Measurements from ENCODE around the gene LRRC51. TPM values are rescaled to one million over a fixed set of nuclear protein-coding genes. Genes with fewer than 3 reads are reported as not detected.
A peak's percentile ranks its signal among the peaks of the same experiment; 100 is the strongest.

The LRRC51 gene, protein sequence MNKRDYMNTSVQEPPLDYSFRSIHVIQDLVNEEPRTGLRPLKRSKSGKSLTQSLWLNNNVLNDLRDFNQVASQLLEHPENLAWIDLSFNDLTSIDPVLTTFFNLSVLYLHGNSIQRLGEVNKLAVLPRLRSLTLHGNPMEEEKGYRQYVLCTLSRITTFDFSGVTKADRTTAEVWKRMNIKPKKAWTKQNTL
- total RNA-seq: 0.63 TPM

DNA sequence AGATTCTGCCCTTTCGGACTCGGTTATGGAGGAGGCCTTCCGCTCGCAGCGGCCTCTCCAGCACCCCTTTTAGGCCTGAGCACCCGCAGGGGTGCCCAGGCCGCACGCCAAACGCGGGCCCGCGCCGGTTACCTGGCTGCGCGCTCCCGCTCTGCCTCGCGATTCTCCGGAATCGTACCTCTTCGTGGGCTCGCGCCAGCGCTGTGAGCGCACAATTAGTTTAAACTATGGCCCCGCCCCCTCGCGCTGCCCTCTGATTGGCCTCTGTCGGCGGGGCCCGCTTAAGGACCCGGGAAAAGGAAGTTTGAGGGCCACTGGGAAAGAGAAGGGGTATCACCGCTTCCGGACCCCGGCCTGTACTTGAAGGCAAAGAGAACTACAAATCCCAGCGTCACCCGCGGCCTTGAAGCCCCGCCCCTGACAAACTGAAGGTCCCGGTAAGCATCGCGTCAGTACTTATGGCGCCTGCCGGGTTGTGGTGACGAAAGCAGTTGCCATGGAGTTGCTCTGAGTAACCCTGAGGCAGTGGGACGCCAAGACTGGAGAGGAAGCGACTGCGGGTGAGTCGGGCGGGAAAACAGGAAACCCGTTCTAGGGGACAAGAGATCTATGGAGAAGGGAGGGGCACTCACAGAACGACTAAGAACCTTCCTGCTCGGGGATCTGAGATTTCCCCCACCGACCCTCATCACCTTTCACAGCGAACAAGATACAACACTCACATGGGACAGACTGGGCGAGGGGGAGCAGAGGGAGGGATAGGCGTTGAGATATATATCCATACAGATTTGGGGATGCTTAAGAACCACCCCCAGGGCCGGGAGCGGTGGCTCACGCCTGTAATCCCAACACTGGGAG lies at the start of gene LRRC51, which contains the start of gene NUMA1:
TSS of gene LRRC51 (plus strand) at position 525 of the 858 bp plus-strand sequence. CDS start 8,234 bp downstream, outside the sequence.
TSS of gene NUMA1 (minus strand) at position 217 of the 858 bp plus-strand sequence. CDS start 44,599 bp downstream, outside the sequence.
- H3K9me3 ChIP-seq (ENCODE audit: low read depth, low read length): no peaks in the 10 kb centered on the region
- peak within 1 kb of the TSS; percentile 48 for H3K4me3 ChIP-seq (ENCODE audit: low read length)
- no peaks in the 10 kb centered on the region for H3K27me3 ChIP-seq (ENCODE audit: insufficient read depth, low read length)
- peaks cover 47% of the 10 kb centered on the region for H3K4me1 ChIP-seq (ENCODE audit: insufficient read depth, low read length)

DNA sequence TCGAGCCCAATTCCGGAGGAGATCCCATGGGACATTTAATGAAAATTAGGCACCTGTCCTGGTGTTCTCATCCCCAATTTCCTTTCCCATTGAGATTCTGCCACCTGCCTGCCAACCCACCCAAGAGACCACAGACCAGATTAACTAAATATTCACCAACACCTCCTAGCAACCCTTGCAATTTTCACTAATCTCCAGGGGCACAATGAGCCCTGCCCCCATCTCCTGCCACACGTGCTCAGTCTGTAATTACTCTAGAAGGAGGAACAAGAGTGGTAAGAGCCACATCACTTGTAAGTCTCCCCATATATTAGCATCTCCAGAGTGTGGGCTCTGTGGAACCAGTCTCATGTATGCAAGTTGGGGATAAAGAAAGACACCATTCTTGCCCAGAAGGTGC lies 44.0 kb upstream of the LRRC51 start:
- no peaks in the 10 kb centered on the region for H3K27me3 ChIP-seq (ENCODE audit: insufficient read depth, low read length)
- no peak overlapping the region for H3K4me3 ChIP-seq (ENCODE audit: low read length)
- no peaks in the 10 kb centered on the region for H3K9me3 ChIP-seq (ENCODE audit: low read depth, low read length)
- H3K4me1 ChIP-seq (ENCODE audit: insufficient read depth, low read length): peaks cover 56% of the 10 kb centered on the region

DNA sequence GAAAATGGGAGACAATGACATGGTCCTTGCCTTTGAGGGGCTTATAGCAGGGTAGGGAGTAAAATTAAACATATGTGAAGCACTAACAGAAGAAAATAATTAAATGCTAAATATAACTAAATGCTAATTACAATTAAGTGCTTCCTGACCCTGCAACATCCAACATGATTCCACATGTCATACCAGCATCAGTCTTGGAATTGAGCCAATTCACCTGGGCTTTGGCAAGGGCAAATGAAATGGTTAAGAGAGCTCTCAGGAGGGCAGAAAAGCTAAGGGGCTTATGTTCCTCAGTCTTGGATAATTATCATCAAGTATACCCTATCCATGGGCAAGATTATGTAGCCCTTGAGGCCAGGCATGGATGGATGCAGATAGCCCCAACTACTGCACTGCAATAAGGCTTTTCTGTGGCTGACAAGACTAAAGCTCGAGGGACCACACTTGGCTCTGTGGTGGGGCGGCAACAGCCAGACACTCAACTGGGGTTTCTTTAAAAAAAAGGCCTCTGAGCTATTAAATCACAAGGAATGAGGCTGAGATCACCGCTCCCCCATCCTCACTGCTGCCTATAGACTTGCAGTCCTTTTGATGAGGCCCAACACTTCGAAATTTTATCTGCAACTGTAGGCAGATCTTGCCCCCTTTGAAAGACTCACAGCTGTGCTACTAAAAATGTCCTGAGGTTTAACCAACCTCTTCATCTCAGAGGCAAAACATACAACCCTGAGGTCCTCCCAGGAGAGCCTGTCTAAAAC lies 42.9 kb upstream of the LRRC51 start:
- Histone ChIP-seq H3K4me1 (ENCODE audit: insufficient read depth, low read length) (peaks cover 58% of the 10 kb centered on the region), H3K9me3 (ENCODE audit: low read depth, low read length) (no peaks in the 10 kb centered on the region), H3K4me3 (ENCODE audit: low read length) (no peak overlapping the region), H3K27me3 (ENCODE audit: insufficient read depth, low read length) (no peaks in the 10 kb centered on the region)

DNA sequence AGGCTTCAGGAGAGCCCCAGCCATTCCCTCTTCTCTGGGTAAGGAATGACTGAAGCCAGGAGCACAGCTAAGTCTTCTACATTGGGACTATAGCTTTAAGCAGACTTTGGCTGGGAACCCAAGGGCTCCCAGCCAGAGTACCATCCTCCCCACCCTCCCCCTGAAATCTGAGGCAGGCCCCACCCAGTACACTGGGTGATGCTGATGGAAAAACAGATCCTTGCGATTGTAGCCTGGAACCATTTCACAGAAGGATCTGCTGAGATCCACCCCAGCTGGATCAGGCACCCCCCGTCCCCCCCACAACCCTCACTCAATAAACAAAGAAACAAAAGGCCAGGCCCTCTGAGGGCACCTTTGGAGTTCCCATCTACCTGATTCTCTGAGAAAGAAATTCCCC lies 42.2 kb upstream of the LRRC51 start:
- H3K4me3 ChIP-seq (ENCODE audit: low read length): no peak overlapping the region
- H3K4me1 ChIP-seq (ENCODE audit: insufficient read depth, low read length): peaks cover 60% of the 10 kb centered on the region
- no peaks in the 10 kb centered on the region for H3K9me3 ChIP-seq (ENCODE audit: low read depth, low read length)
- no peaks in the 10 kb centered on the region for H3K27me3 ChIP-seq (ENCODE audit: insufficient read depth, low read length)

DNA sequence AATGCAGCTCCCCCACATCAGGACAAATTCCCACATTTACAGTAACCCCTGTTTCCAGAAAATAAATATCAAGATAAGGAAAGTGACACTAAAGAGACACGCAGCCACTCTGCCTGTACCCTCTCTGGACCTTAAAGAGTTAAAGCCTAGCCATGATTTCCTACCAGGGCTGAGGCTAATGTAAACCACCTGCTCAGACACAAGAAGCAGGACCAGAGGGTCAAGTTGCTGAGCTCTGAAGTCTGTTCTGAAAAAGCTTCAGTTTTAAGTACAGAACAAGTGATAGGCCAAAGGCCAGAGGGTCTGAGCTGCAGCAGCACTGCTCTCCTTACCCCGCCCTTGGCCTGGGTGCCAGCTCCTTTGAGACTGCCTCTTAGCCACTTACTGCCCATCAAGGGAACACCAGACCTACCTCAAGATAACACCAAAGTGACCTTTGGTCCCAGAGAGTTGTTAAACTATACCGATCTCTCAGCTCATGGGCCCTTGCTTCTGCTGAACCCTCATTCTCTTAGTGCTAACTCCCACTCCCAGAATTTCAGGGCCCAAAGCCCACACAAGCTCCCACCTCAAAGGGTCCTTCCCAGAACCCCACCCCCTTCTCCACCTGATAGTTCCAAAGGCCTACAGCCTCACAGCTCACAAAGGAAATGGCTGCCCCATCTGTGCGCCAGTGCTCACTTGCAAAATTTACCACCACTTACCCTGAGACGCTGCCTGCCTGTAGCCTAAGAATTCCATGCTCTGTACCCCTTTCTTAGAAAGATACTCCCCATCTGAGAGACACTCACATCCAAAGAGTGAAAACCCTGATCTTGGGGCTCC lies 41.4 kb upstream of the LRRC51 start:
- peaks cover 60% of the 10 kb centered on the region for H3K4me1 ChIP-seq (ENCODE audit: insufficient read depth, low read length)
- no peaks in the 10 kb centered on the region for H3K27me3 ChIP-seq (ENCODE audit: insufficient read depth, low read length)
- H3K4me3 ChIP-seq (ENCODE audit: low read length): peak overlapping the region; percentile 71
- H3K9me3 ChIP-seq (ENCODE audit: low read depth, low read length): no peaks in the 10 kb centered on the region

DNA sequence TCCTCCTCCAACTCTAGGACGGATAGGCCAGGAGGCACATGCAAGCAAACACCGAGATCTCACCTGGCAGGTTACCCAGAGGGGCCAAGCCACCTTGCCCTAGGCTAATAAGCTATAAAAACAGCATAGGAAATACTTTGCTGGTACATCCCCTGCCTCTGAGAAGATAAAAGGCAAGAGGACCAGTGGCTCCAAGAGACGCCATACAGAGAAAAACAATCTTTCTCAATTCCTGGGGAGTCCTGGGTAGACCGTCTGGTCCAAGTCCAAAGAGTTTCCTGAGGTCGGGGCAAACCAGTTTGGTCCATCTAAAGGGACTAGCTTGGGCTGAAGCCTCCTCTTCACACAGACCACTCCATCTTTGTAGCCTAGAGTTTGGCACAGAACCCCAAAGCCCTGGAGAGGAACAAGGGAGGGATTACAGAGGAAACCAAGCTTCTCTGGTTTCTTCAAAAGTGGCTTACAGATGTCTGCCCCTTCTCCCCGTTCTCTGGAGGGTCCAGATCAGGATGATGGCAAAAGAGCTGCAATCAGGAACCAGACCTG lies 40.7 kb upstream of the LRRC51 start:
- H3K4me3 ChIP-seq (ENCODE audit: low read length): peak overlapping the region; percentile 71
- H3K9me3 ChIP-seq (ENCODE audit: low read depth, low read length): no peaks in the 10 kb centered on the region
- peaks cover 60% of the 10 kb centered on the region for H3K4me1 ChIP-seq (ENCODE audit: insufficient read depth, low read length)
- H3K27me3 ChIP-seq (ENCODE audit: insufficient read depth, low read length): no peaks in the 10 kb centered on the region

DNA sequence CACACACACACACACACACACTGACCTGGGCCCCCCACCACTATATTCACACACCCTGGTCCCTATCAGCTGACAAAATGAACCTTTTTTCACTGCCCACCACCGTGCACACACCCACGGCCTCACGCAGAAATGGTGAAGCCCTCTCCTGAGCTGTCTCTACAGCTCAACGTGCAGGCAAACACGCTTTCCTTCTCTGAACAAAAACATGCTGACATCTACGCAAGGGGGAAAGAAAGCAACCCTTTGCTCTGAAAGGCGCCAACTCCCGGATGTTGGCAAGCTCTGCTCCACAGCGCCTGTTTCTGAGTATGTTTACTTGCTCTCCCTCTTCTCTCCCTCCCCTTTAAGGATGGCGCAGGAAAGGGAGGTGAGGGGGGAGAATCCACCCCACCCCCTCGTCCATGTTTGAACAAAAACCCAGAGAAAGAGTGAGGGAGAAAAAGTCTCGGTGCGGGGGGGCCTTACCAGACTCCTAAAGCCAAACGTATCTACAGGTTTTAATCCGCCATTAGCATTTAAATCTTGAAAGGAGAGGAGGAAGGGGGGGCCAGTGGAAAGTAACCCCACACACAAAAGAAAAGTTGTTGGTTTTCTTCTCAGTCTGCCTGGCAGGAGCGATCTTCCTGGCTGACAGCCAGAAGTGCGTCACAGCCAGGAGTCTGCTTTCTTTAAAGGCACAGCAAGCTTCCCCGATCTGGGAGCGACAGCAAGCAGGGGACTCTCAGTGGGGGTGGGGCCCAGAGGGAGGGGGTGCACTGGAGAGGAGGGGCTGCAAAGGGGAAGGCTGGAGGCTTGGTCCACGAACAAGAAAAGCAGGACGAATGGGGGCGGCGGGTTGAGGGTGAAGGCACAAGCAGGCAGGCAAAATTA lies 39.9 kb upstream of the LRRC51 start:
- no peaks in the 10 kb centered on the region for H3K27me3 ChIP-seq (ENCODE audit: insufficient read depth, low read length)
- H3K4me1 ChIP-seq (ENCODE audit: insufficient read depth, low read length): peaks cover 60% of the 10 kb centered on the region
- no peaks in the 10 kb centered on the region for H3K9me3 ChIP-seq (ENCODE audit: low read depth, low read length)
- H3K4me3 ChIP-seq (ENCODE audit: low read length): peak overlapping the region; percentile 71

- no peaks in the 10 kb centered on the region for H3K9me3 ChIP-seq (ENCODE audit: low read depth, low read length)
- H3K4me3 ChIP-seq (ENCODE audit: low read length): peak overlapping the region; percentile 71
- peaks cover 59% of the 10 kb centered on the region for H3K4me1 ChIP-seq (ENCODE audit: insufficient read depth, low read length)
- H3K27me3 ChIP-seq (ENCODE audit: insufficient read depth, low read length): no peaks in the 10 kb centered on the region
Observed at GRCh38 chr11:72041364-72042063, 39.1 kb upstream of the LRRC51 start.

- Histone ChIP-seq H3K9me3 (ENCODE audit: low read depth, low read length) (no peaks in the 10 kb centered on the region), H3K4me3 (ENCODE audit: low read length) (peak overlapping the region; percentile 71), H3K4me1 (ENCODE audit: insufficient read depth, low read length) (peaks cover 55% of the 10 kb centered on the region), H3K27me3 (ENCODE audit: insufficient read depth, low read length) (no peaks in the 10 kb centered on the region)
Observed at GRCh38 chr11:72042064-72042745, 38.4 kb upstream of the LRRC51 start.

DNA sequence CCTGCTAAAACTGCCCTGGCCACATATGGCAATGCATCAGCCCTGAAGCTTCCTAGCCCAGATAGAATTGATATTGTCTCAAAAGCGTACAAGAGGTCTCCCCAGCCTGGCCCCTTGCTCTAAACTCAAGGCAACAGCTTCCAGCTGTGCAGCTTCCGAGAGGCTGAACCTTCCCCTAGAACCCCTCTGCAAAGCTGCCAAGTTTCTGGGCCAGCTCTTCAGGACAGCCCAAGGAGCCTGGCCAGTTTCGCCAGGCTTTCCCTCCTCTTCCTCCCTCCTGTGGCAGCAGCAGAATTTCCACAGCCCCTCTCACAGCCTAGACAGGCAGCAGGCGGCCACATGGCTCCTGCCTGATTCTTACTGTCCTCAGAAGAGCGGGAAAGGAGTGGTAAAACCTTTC lies 34.8 kb upstream of the LRRC51 start:
- no peaks in the 10 kb centered on the region for H3K27me3 ChIP-seq (ENCODE audit: insufficient read depth, low read length)
- H3K9me3 ChIP-seq (ENCODE audit: low read depth, low read length): no peaks in the 10 kb centered on the region
- no peak overlapping the region for H3K4me3 ChIP-seq (ENCODE audit: low read length)
- H3K4me1 ChIP-seq (ENCODE audit: insufficient read depth, low read length): peaks cover 26% of the 10 kb centered on the region

GRCh38 chr11:72048766-72049460 lies 31.7 kb upstream of the LRRC51 start:
- Histone ChIP-seq H3K4me1 (ENCODE audit: insufficient read depth, low read length) (no peaks in the 10 kb centered on the region), H3K27me3 (ENCODE audit: insufficient read depth, low read length) (no peaks in the 10 kb centered on the region), H3K4me3 (ENCODE audit: low read length) (no peak overlapping the region), H3K9me3 (ENCODE audit: low read depth, low read length) (no peaks in the 10 kb centered on the region)

GRCh38 chr11:72058416-72059034 lies 22.1 kb upstream of the LRRC51 start:
- Histone ChIP-seq H3K27me3 (ENCODE audit: insufficient read depth, low read length) (no peaks in the 10 kb centered on the region), H3K4me3 (ENCODE audit: low read length) (no peak overlapping the region), H3K4me1 (ENCODE audit: insufficient read depth, low read length) (peaks cover 8% of the 10 kb centered on the region), H3K9me3 (ENCODE audit: low read depth, low read length) (no peaks in the 10 kb centered on the region)

Data from mononuclear cell (primary cell).